Mesothelial cell of epicardium (in vitro differentiated cells): ENCODE results near the gene TM4SF5. TPM values are rescaled to one million over a fixed set of nuclear protein-coding genes. Genes with fewer than 3 reads are reported as not detected.
"Not testable (repeated sequence)": the region's sequence is repeated elsewhere in the genome, so short reads cannot be mapped to it uniquely, and the experiment has no call there.

Experiments
- DNase-seq, 2 experiments: peaks; one replicate each; pipeline ENCODE4 v3.0.0; 2021; ENCODE audit warnings: low spot score in 2 of 2; ENCODE audit not compliant: unreplicated experiment in 2 of 2
- H3K27ac Mint-ChIP-seq: 2 replicates; pipeline ENCODE4 v1.8.0; 2021; ENCODE audit warnings: mixed read lengths
- H3K27me3 Mint-ChIP-seq: 2 replicates; pipeline ENCODE4 v1.8.0; 2021; ENCODE audit warnings: low read depth, mixed read lengths
- H3K36me3 Mint-ChIP-seq: 2 replicates; pipeline ENCODE4 v1.8.0; 2021; ENCODE audit warnings: mixed read lengths
- H3K4me1 Mint-ChIP-seq: 2 replicates; pipeline ENCODE4 v1.8.0; 2021; ENCODE audit warnings: mixed read lengths
- H3K4me3 Mint-ChIP-seq: 2 replicates; pipeline ENCODE4 v1.8.0; 2021; ENCODE audit warnings: mild to moderate bottlenecking, moderate library complexity, mixed read lengths
- H3K9me3 Mint-ChIP-seq: 2 replicates; pipeline ENCODE4 v1.8.0; 2021; ENCODE audit warnings: mixed read lengths
- CTCF ChIP-seq: fragments of 200-600 bp; sonication (generic); IDR thresholded peaks from one replicate; pipeline ENCODE4 v1.5.0; 2021; ENCODE audit warnings: antibody characterized with exemption; ENCODE audit not compliant: unreplicated experiment
- total RNA-seq: library from RNA; stranded (reverse); gene quantifications from 3 replicates; pipeline ENCODE4 v1.2.1, GENCODE V29; 2021

TM4SF5 gene
- total RNA-seq, 1 donor from 2014 or later = not detected

DNA sequence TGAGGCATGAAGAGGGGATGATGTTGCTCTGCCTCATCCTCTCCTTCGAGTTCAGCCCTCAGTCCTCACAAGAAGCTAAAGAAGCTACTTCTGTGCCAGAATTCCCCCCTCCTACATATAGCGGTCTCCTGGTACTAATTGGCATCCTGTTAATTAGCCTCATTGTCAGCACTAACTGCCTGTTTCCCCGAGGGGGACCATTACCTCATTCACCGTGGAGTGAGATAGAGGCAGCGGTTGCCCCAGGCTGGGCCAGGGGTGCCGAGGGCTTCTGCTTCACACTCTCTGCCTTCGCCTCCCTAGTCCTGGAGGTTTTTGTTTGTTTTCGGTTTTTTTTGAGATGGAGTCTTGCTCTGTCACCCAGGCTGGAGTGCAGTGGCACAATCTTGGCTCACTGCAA lies 55.7 kb downstream of the TM4SF5 start:
- no peak overlapping the region for H3K4me3 Mint-ChIP-seq
- no peak for TF ChIP-seq CTCF
- no peak for DNase-seq
- H3K27ac Mint-ChIP-seq = no peak overlapping the region
- no peaks in the 10 kb centered on the region for H3K27me3 Mint-ChIP-seq
- H3K36me3 Mint-ChIP-seq = no peaks in the 10 kb centered on the region
- no peaks in the 10 kb centered on the region for H3K4me1 Mint-ChIP-seq
- H3K9me3 Mint-ChIP-seq = no peaks in the 10 kb centered on the region

- not testable (repeated sequence) for H3K27me3 Mint-ChIP-seq, DNase-seq, H3K36me3 Mint-ChIP-seq, H3K9me3 Mint-ChIP-seq
- Mint-ChIP-seq H3K4me3 (peak overlapping the region; percentile 90), H3K4me1 (peaks cover 27% of the 10 kb centered on the region), H3K27ac (peak overlapping the region; percentile 98)
Observed at GRCh38 chr17:4832829-4833177, 61.1 kb downstream of the TM4SF5 start.

Other genes with a start within 250 kb of the TM4SF5 start
- 69.5 to 74.6 TPM (median 73.5 TPM) in 3 replicates for gene MYBBP1A, start 216.5 kb upstream of the TM4SF5 start, total RNA-seq
- 0.09 to 0.27 TPM (median 0.22 TPM) in 3 replicates for gene GGT6, start 211.3 kb upstream of the TM4SF5 start, total RNA-seq
- 64.8 to 68.2 TPM (median 65.7 TPM) in 3 replicates for gene SMTNL2, start 187.4 kb upstream of the TM4SF5 start, total RNA-seq
- 0.18 to 0.45 TPM (median 0.36 TPM) in 3 replicates for gene ALOX15, start 130.2 kb upstream of the TM4SF5 start, total RNA-seq
- gene PELP1, start 67.7 kb upstream of the TM4SF5 start, total RNA-seq = 95.2 to 101 TPM (median 99.5 TPM) in 3 replicates
- 34.9 to 39.7 TPM (median 38.7 TPM) in 3 replicates for gene ARRB2, start 61.3 kb upstream of the TM4SF5 start, total RNA-seq
- gene MED11, start 40.5 kb upstream of the TM4SF5 start, total RNA-seq = 11.8 to 15.8 TPM (median 15.5 TPM) in 3 replicates
- 0.78 to 0.93 TPM (median 0.81 TPM) in 3 replicates for gene ZMYND15, start 32.1 kb upstream of the TM4SF5 start, total RNA-seq
- gene CXCL16, start 32.0 kb upstream of the TM4SF5 start, total RNA-seq = 7.6 to 8.8 TPM (median 8.1 TPM) in 3 replicates
- 2.3 to 2.6 TPM (median 2.5 TPM) in 3 replicates for gene VMO1, start 14.5 kb downstream of the TM4SF5 start, total RNA-seq
- gene GLTPD2, start 17.1 kb downstream of the TM4SF5 start, total RNA-seq = 0.22 TPM in 1 of 3 replicates, not detected in the others
- gene PSMB6, start 24.3 kb downstream of the TM4SF5 start, total RNA-seq = 98.2 to 102 TPM (median 102 TPM) in 3 replicates
- gene PLD2, start 35.3 kb downstream of the TM4SF5 start, total RNA-seq = 77.3 to 83.6 TPM (median 82.5 TPM) in 3 replicates
- gene MINK1, start 61.5 kb downstream of the TM4SF5 start, total RNA-seq = 113 to 117 TPM (median 114 TPM) in 3 replicates
- gene C17orf107, start 127.7 kb downstream of the TM4SF5 start, total RNA-seq = 8.6 to 9.3 TPM (median 9.2 TPM) in 3 replicates
- 1.5 to 1.9 TPM (median 1.7 TPM) in 3 replicates for gene CHRNE, start 131.2 kb downstream of the TM4SF5 start, total RNA-seq
- gene GP1BA, start 160.4 kb downstream of the TM4SF5 start, total RNA-seq = not detected in 3 replicates
- gene SLC25A11, start 168.2 kb downstream of the TM4SF5 start, total RNA-seq = 52.5 to 54.2 TPM (median 53.9 TPM) in 3 replicates
- 72.3 to 74.6 TPM (median 73.1 TPM) in 3 replicates for gene RNF167, start 168.4 kb downstream of the TM4SF5 start, total RNA-seq
- gene PFN1, start 176.6 kb downstream of the TM4SF5 start, total RNA-seq = 357 to 377 TPM (median 370 TPM) in 3 replicates
- gene ENO3, start 179.2 kb downstream of the TM4SF5 start, total RNA-seq = 21.2 to 25.3 TPM (median 22.4 TPM) in 3 replicates
- gene SPAG7, start 195.9 kb downstream of the TM4SF5 start, total RNA-seq = 72.8 to 86.9 TPM (median 72.9 TPM) in 3 replicates
- gene CAMTA2, start 215.8 kb downstream of the TM4SF5 start, total RNA-seq = 27.0 to 31.6 TPM (median 31.2 TPM) in 3 replicates
- gene INCA1, start 225.6 kb downstream of the TM4SF5 start, total RNA-seq = 1.7 to 3.1 TPM (median 2.7 TPM) in 3 replicates
- 78.5 to 82.9 TPM (median 81.7 TPM) in 3 replicates for gene KIF1C, start 226.1 kb downstream of the TM4SF5 start, total RNA-seq